ENCODE data around the gene CAPN5. TPM values are rescaled to one million over a fixed set of nuclear protein-coding genes. Genes with fewer than 3 reads are reported as not detected.

CAPN5 gene
- total and polyA plus RNA-seq, 4 experiments from 2014 or later, result 1.4 to 2.6 (median 1.7) TPM

- Mint-ChIP-seq H3K27me3 (peaks cover 0 to 18% of the 10 kb centered on the region in 2 donors), H3K4me3 (no peak overlapping the region), H3K4me1 (peaks cover 6 to 10% (median 8%) of the 10 kb centered on the region in 4 donors), H3K36me3 (no peaks in the 10 kb centered on the region), H3K27ac (no peak overlapping the region), H3K9me3 (no peaks in the 10 kb centered on the region)
- peaks cover 6% of the 10 kb centered on the region for H3K4me1 ChIP-seq (ENCODE audit: insufficient read depth, low read length)
- POLR2A ChIA-PET (ENCODE audit: partially characterized antibody), result no interaction called here
- H3K27ac ChIP-seq (ENCODE audit: low read depth, low read length), result no peak overlapping the region
- intact Hi-C loops (cut with micrococcal nuclease), result no loop called here
- no peak overlapping the region for H3K4me3 ChIP-seq (ENCODE audit: low read length in 2 of 2)
- H3K9me3 ChIP-seq (ENCODE audit: control insufficient read depth in 1 of 2, low read length in 2 of 2), result no peaks in the 10 kb centered on the region
- CTCF ChIA-PET (ENCODE audit: partially characterized antibody), result interaction anchor here (2.3 kb wide), 1 partner anchor 10 kb away, joined by 13 read pairs; the partner anchor contains the start of gene MYO7A
- H3K36me3 ChIP-seq (ENCODE audit: insufficient read depth, low read length), result no peaks in the 10 kb centered on the region
- DNase-seq, result no peak
- no peaks in the 10 kb centered on the region for H3K27me3 ChIP-seq (ENCODE audit: insufficient read depth, low read length)
Measured at GRCh38 chr11:77137421-77137820, 70.7 kb downstream of the CAPN5 start.

GRCh38 chr11:77138106-77138649, 71.4 kb downstream of the CAPN5 start:
- no peaks in the 10 kb centered on the region for H3K27me3 ChIP-seq (ENCODE audit: insufficient read depth, low read length)
- Mint-ChIP-seq H3K4me1 (peaks cover 7 to 14% (median 11%) of the 10 kb centered on the region in 4 donors), H3K4me3 (no peak overlapping the region), H3K9me3 (no peaks in the 10 kb centered on the region), H3K36me3 (no peaks in the 10 kb centered on the region), H3K27ac (no peak overlapping the region), H3K27me3 (peaks cover 0 to 18% of the 10 kb centered on the region in 2 donors)
- H3K9me3 ChIP-seq (ENCODE audit: control insufficient read depth in 1 of 2, low read length in 2 of 2), result no peaks in the 10 kb centered on the region
- no peaks in the 10 kb centered on the region for H3K36me3 ChIP-seq (ENCODE audit: insufficient read depth, low read length)
- intact Hi-C loops (cut with micrococcal nuclease), result no loop called here
- no peak overlapping the region for H3K27ac ChIP-seq (ENCODE audit: low read depth, low read length)
- ChIA-PET POLR2A (ENCODE audit: partially characterized antibody) (no interaction called here), CTCF (ENCODE audit: partially characterized antibody) (no interaction called here)
- no peak for DNase-seq
- H3K4me3 ChIP-seq (ENCODE audit: low read length in 2 of 2), result no peak overlapping the region
- H3K4me1 ChIP-seq (ENCODE audit: insufficient read depth, low read length), result peaks cover 9% of the 10 kb centered on the region

DNA sequence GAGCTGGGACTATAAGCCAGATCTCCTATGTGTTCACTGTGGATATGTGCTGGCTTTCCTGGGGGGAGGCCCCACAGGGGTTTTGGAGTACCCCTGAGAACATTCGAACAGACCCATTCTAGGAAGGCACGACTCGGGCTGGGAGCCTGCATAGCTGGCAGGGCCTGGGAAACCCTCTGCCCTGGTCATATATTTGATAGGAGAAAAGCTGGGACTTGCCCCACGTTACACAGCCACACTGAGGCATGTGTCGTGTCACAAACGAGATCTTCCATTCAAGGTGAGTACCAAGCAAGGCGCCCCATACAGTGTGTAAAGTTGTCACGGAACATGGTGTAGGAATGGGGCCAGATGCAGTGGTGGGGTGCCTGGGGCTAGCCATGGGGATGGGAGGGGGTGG, 72.4 kb downstream of the CAPN5 start:
- no peaks in the 10 kb centered on the region for H3K9me3 Mint-ChIP-seq
- H3K27ac ChIP-seq (ENCODE audit: low read depth, low read length), result no peak overlapping the region
- H3K9me3 ChIP-seq (ENCODE audit: control insufficient read depth in 1 of 2, low read length in 2 of 2), result no peaks in the 10 kb centered on the region
- H3K27me3 Mint-ChIP-seq, result peaks cover 0 to 18% of the 10 kb centered on the region in 2 donors
- H3K27me3 ChIP-seq (ENCODE audit: insufficient read depth, low read length), result no peaks in the 10 kb centered on the region
- no peak for DNase-seq
- POLR2A ChIA-PET (ENCODE audit: partially characterized antibody), result no interaction called here
- no peaks in the 10 kb centered on the region for H3K36me3 ChIP-seq (ENCODE audit: insufficient read depth, low read length)
- peaks cover 9% of the 10 kb centered on the region for H3K4me1 ChIP-seq (ENCODE audit: insufficient read depth, low read length)
- intact Hi-C loops (cut with micrococcal nuclease), result no loop called here
- H3K4me3 ChIP-seq (ENCODE audit: low read length in 2 of 2), result no peak overlapping the region
- H3K4me3 Mint-ChIP-seq, result no peak overlapping the region
- H3K36me3 Mint-ChIP-seq, result no peaks in the 10 kb centered on the region
- H3K4me1 Mint-ChIP-seq, result peaks cover 8 to 15% (median 12%) of the 10 kb centered on the region in 4 donors
- H3K27ac Mint-ChIP-seq, result no peak overlapping the region
- CTCF ChIA-PET (ENCODE audit: partially characterized antibody), result no interaction called here

- H3K27me3 Mint-ChIP-seq, result peaks cover 0 to 18% of the 10 kb centered on the region in 2 donors
- peaks cover 9% of the 10 kb centered on the region for H3K4me1 ChIP-seq (ENCODE audit: insufficient read depth, low read length)
- ChIA-PET CTCF (ENCODE audit: partially characterized antibody) (interaction anchor here (1.0 to 1.4 kb wide), 3 partner anchors 11 to 47 kb away, joined by 3 to 4 read pairs (median 4); no protein-coding TSS in a partner anchor), POLR2A (ENCODE audit: partially characterized antibody) (no interaction called here)
- no peaks in the 10 kb centered on the region for H3K36me3 Mint-ChIP-seq
- no peak overlapping the region for H3K27ac Mint-ChIP-seq
- H3K4me1 Mint-ChIP-seq, result peaks cover 8 to 15% (median 12%) of the 10 kb centered on the region in 4 donors
- no peaks in the 10 kb centered on the region for H3K36me3 ChIP-seq (ENCODE audit: insufficient read depth, low read length)
- H3K27ac ChIP-seq (ENCODE audit: low read depth, low read length), result no peak overlapping the region
- H3K9me3 ChIP-seq (ENCODE audit: control insufficient read depth in 1 of 2, low read length in 2 of 2), result no peaks in the 10 kb centered on the region
- no peaks in the 10 kb centered on the region for H3K27me3 ChIP-seq (ENCODE audit: insufficient read depth, low read length)
- H3K4me3 Mint-ChIP-seq, result no peak overlapping the region
- no peak overlapping the region for H3K4me3 ChIP-seq (ENCODE audit: low read length in 2 of 2)
- no peak for DNase-seq
- H3K9me3 Mint-ChIP-seq, result no peaks in the 10 kb centered on the region
- intact Hi-C loops (cut with micrococcal nuclease), result no loop called here
Measured at GRCh38 chr11:77140231-77140851, 73.6 kb downstream of the CAPN5 start.

DNA sequence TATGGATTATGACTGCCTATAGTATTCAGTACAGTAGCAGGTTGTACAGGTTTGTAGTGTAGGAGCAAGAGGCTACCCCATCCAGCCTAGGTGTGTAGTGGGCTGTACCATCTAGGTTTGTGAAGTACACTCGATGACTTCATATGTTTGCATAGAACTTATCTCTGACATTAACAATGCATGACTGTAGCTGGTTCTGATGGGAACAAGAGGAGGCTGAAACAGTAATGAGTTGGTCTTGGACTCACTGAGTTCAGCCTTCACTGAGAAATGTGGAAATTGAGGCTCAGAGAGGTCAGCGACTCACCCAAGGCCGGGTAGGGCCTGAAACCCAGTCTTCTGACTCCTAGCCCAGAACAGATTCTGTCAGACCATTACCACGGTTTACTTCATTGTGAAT, 74.3 kb downstream of the CAPN5 start:
- Histone ChIP-seq H3K4me1 (ENCODE audit: insufficient read depth, low read length) (peaks cover 9% of the 10 kb centered on the region), H3K27ac (ENCODE audit: low read depth, low read length) (no peak overlapping the region), H3K9me3 (ENCODE audit: control insufficient read depth in 1 of 2, low read length in 2 of 2) (no peaks in the 10 kb centered on the region), H3K27me3 (ENCODE audit: insufficient read depth, low read length) (no peaks in the 10 kb centered on the region), H3K36me3 (ENCODE audit: insufficient read depth, low read length) (no peaks in the 10 kb centered on the region), H3K4me3 (ENCODE audit: low read length in 2 of 2) (no peak overlapping the region)
- Mint-ChIP-seq H3K36me3 (no peaks in the 10 kb centered on the region), H3K9me3 (no peaks in the 10 kb centered on the region), H3K4me3 (no peak overlapping the region), H3K27me3 (peaks cover 0 to 18% of the 10 kb centered on the region in 2 donors), H3K27ac (no peak overlapping the region), H3K4me1 (peaks cover 8 to 15% (median 12%) of the 10 kb centered on the region in 4 donors)
- intact Hi-C loops (cut with micrococcal nuclease), result no loop called here
- no peak for DNase-seq
- CTCF ChIA-PET (ENCODE audit: partially characterized antibody), result interaction anchor here (1.1 to 1.4 kb wide), 2 partner anchors 12 to 14 kb away, joined by 4 to 6 read pairs; no protein-coding TSS in a partner anchor
- POLR2A ChIA-PET (ENCODE audit: partially characterized antibody), result no interaction called here

DNA sequence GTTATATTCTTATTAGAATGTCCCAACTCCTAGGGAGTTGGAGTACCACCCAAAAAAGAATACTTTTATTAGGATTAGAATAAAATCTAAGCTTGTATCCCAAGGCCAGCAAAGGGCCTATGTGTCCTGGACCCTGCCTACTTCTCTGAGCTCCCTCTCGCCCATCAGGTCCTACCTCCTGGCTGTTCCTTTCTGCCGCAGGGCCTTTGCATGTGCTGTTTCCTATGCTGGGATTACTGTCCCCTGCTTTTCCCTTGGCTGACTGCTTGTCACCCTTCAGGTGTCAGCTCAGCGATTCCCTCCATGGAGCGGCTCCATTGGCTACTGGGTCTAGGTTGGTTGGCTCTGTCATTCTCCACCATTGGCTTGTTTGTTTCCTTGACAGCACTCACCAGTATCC, 74.7 kb downstream of the CAPN5 start:
- Mint-ChIP-seq H3K27me3 (peaks cover 0 to 18% of the 10 kb centered on the region in 2 donors), H3K9me3 (no peaks in the 10 kb centered on the region), H3K27ac (no peak overlapping the region), H3K4me1 (peaks cover 7 to 15% (median 12%) of the 10 kb centered on the region in 4 donors), H3K36me3 (no peaks in the 10 kb centered on the region), H3K4me3 (no peak overlapping the region)
- CTCF ChIA-PET (ENCODE audit: partially characterized antibody), result interaction anchor here (1.1 to 1.4 kb wide), 2 partner anchors 12 to 14 kb away, joined by 4 to 6 read pairs; no protein-coding TSS in a partner anchor
- DNase-seq, result no peak
- H3K27me3 ChIP-seq (ENCODE audit: insufficient read depth, low read length), result no peaks in the 10 kb centered on the region
- no peaks in the 10 kb centered on the region for H3K9me3 ChIP-seq (ENCODE audit: control insufficient read depth in 1 of 2, low read length in 2 of 2)
- no peak overlapping the region for H3K27ac ChIP-seq (ENCODE audit: low read depth, low read length)
- H3K4me1 ChIP-seq (ENCODE audit: insufficient read depth, low read length), result peaks cover 9% of the 10 kb centered on the region
- POLR2A ChIA-PET (ENCODE audit: partially characterized antibody), result no interaction called here
- H3K36me3 ChIP-seq (ENCODE audit: insufficient read depth, low read length), result no peaks in the 10 kb centered on the region
- intact Hi-C loops (cut with micrococcal nuclease), result no loop called here
- no peak overlapping the region for H3K4me3 ChIP-seq (ENCODE audit: low read length in 2 of 2)

DNA sequence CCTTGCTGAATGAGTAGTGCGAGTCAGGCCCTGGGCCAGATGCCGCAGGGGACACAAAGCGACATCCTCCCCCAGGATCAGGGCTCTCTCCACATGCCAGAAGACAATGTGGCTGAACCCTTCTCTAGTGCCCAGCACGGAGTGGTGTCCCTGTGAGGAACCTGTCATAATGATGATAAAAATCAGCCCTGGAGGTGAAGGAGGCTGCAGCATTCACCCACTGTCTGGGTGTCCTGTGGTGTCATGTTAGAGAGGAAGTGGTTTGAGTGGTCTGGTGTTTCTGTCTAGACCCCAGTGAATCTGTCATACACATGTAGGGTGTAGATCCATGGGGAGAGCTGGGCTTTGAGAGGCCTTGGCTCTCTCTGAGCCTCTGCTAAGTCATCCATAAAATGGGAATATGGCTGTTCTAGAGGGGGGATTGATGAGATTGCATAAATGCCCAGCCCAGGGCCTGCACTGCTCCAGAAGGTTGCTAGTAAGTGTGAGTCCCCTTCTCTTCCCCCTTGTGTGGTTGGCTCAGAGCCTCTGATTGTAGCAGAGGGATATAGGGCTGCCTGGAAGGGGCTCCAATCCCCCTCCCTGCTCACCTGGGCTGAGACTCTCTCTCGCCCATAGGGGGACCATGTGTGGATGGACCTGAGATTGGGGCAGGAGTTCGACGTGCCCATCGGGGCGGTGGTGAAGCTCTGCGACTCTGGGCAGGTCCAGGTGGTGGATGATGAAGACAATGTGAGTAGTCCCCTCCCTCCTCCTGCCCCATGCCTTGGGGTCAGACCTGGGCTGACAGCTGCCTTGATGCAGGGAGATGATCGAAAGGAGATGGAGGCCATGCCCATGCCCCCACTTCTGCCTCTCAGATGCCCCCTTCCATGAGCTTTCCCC, 75.6 kb downstream of the CAPN5 start:
- CTCF ChIA-PET (ENCODE audit: partially characterized antibody), result interaction anchor here (1.0 to 1.4 kb wide), 3 partner anchors 13 to 16 kb away, joined by 3 to 6 read pairs (median 4); no protein-coding TSS in a partner anchor
- H3K27ac ChIP-seq (ENCODE audit: low read depth, low read length), result no peak overlapping the region
- H3K9me3 ChIP-seq (ENCODE audit: control insufficient read depth in 1 of 2, low read length in 2 of 2), result no peaks in the 10 kb centered on the region
- H3K36me3 ChIP-seq (ENCODE audit: insufficient read depth, low read length), result no peaks in the 10 kb centered on the region
- H3K27me3 ChIP-seq (ENCODE audit: insufficient read depth, low read length), result no peaks in the 10 kb centered on the region
- Mint-ChIP-seq H3K4me1 (peaks cover 9 to 16% (median 13%) of the 10 kb centered on the region in 4 donors), H3K27ac (peak overlapping the region in 1 of 7 donors; percentile 15), H3K36me3 (no peaks in the 10 kb centered on the region), H3K4me3 (no peak overlapping the region), H3K27me3 (peaks cover 0 to 13% of the 10 kb centered on the region in 2 donors), H3K9me3 (no peaks in the 10 kb centered on the region)
- no peak overlapping the region for H3K4me3 ChIP-seq (ENCODE audit: low read length in 2 of 2)
- DNase-seq, result peak in 1 of 5 donors; percentile 17
- POLR2A ChIA-PET (ENCODE audit: partially characterized antibody), result no interaction called here
- intact Hi-C loops (cut with micrococcal nuclease), result no loop called here
- H3K4me1 ChIP-seq (ENCODE audit: insufficient read depth, low read length), result peaks cover 9% of the 10 kb centered on the region
